ENCODE measurements around the gene VPS54. TPM values are rescaled to one million over a fixed set of nuclear protein-coding genes. Genes with fewer than 3 reads are reported as not detected.

The VPS54 gene
- total and polyA plus RNA-seq, 9 of the 15 experiments (the other 6 are each of a cell fraction or from before 2014, with no cell fraction given): 4.9 to 23.2 (median 13.2) TPM

- BruUV-seq (replicated peaks): no TSS peak
- 9% methylated on average over 2 of the region's 2 CpGs for WGBS (ENCODE audit: insufficient coverage, low coverage, missing lambda C conversion rate)
- ATAC-seq: no peak
These were observed 10.0 kb upstream of the VPS54 start for GRCh38 chr2:64029116-64029665.

More at GRCh38 chr2:64029116-64029665, 10.0 kb upstream of the VPS54 start:
- Histone ChIP-seq H3K27me3 (ENCODE audit: control insufficient read depth in 2 of 2, insufficient read depth in 2 of 2, low read length in 2 of 2) (no peaks in the 10 kb centered on the region), H3K4me3 (no peak overlapping the region), H4K20me1 (replicated peaks; ENCODE audit: control insufficient read depth, insufficient read depth, low read length) (no peaks in the 10 kb centered on the region), H3K9me3 (replicated peaks; ENCODE audit: control insufficient read depth, insufficient read depth, low read depth, low read length) (no peaks in the 10 kb centered on the region), H3K79me2 (ENCODE audit: control insufficient read depth, insufficient read depth, low read length) (no peaks in the 10 kb centered on the region), H3K4me1 (replicated peaks in 1 of 2; ENCODE audit: control insufficient read depth in 2 of 2, insufficient read depth in 2 of 2, low read length in 2 of 2) (peaks cover 0 to 3% of the 10 kb centered on the region in 2 experiments; a peak in 1 of 5 replicates), H3K4me2 (ENCODE audit: insufficient read depth, low read length) (no peak overlapping the region), H3K9ac (ENCODE audit: insufficient read depth in 1 of 2, low read depth in 2 of 2, low read length in 2 of 2) (no peak overlapping the region), H2AFZ (ENCODE audit: low read depth, low read length) (no peak overlapping the region), H3K36me3 (ENCODE audit: control insufficient read depth, insufficient read depth, low read length) (no peaks in the 10 kb centered on the region; the same call in 2 of the 3 replicates), H3K9me1 (ENCODE audit: control insufficient read depth, insufficient read depth, low read length) (no peaks in the 10 kb centered on the region), H3K27ac (ENCODE audit: extremely low read depth, low read depth, low read length) (no peak overlapping the region)
- intact Hi-C loops (cut with micrococcal nuclease) (no loop called here), in situ Hi-C loops (cut with MboI) (no loop called here)
- TF ChIP-seq, protein P1, sequence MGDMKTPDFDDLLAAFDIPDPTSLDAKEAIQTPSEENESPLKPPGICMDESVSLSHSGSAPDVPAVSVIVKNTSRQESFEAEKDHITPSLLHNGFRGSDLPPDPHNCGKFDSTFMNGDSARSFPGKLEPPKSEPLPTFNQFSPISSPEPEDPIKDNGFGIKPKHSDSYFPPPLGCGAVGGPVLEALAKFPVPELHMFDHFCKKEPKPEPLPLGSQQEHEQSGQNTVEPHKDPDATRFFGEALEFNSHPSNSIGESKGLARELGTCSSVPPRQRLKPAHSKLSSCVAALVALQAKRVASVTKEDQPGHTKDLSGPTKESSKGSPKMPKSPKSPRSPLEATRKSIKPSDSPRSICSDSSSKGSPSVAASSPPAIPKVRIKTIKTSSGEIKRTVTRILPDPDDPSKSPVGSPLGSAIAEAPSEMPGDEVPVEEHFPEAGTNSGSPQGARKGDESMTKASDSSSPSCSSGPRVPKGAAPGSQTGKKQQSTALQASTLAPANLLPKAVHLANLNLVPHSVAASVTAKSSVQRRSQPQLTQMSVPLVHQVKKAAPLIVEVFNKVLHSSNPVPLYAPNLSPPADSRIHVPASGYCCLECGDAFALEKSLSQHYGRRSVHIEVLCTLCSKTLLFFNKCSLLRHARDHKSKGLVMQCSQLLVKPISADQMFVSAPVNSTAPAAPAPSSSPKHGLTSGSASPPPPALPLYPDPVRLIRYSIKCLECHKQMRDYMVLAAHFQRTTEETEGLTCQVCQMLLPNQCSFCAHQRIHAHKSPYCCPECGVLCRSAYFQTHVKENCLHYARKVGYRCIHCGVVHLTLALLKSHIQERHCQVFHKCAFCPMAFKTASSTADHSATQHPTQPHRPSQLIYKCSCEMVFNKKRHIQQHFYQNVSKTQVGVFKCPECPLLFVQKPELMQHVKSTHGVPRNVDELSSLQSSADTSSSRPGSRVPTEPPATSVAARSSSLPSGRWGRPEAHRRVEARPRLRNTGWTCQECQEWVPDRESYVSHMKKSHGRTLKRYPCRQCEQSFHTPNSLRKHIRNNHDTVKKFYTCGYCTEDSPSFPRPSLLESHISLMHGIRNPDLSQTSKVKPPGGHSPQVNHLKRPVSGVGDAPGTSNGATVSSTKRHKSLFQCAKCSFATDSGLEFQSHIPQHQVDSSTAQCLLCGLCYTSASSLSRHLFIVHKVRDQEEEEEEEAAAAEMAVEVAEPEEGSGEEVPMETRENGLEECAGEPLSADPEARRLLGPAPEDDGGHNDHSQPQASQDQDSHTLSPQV (IDR thresholded peaks at IDR 0.05): no peak
- no peak for TF ChIP-seq TAF1 (IDR thresholded peaks at IDR 0.05; ENCODE audit: control insufficient read depth, extremely low read depth, insufficient read depth, low read length, severe bottlenecking)
- no peak for TF ChIP-seq MAFG (tag; conservative IDR thresholded peaks at IDR 0.05)
- no peak for TF ChIP-seq ZNF133 (CRISPR knock-in tag; IDR thresholded peaks at IDR 0.05)
- TF ChIP-seq POLR2B (IDR thresholded peaks at IDR 0.05; ENCODE audit: low read depth, partially characterized antibody): no peak
- TF ChIP-seq ZNF445 (CRISPR knock-in tag; IDR thresholded peaks at IDR 0.05; ENCODE audit: low read depth): no peak
- TF ChIP-seq SIN3B (IDR thresholded peaks at IDR 0.05; ENCODE audit: low read depth): no peak
- TF ChIP-seq ZNF507 (tag; conservative IDR thresholded peaks at IDR 0.05): no peak
- no peak for TF ChIP-seq ERF (CRISPR knock-in tag; IDR thresholded peaks at IDR 0.05)
- no peak for TF ChIP-seq ZMIZ1 (IDR thresholded peaks at IDR 0.05; ENCODE audit: low read depth in 2 of 2, low read length in 2 of 2)
- TF ChIP-seq L3MBTL2 (IDR thresholded peaks at IDR 0.05): no peak
- TF ChIP-seq GABPA (tag; conservative IDR thresholded peaks at IDR 0.05; ENCODE audit: low read depth): no peak
- TF ChIP-seq MYNN (IDR thresholded peaks at IDR 0.05): no peak
- TF ChIP-seq MYNN (CRISPR knock-in tag; IDR thresholded peaks at IDR 0.05): no peak
- no peak for DNase-seq (ENCODE audit: extremely low read depth in 1 of 4, low spot score in 3 of 4)
- no peak for FAIRE-seq
- CTCF ChIA-PET (ENCODE audit: low intra/inter-chr PET ratio): no interaction called here
- POLR2A ChIA-PET: interaction anchor here (0.7 kb wide), 2 partner anchors 7 to 54 kb away, joined by 3 to 4 read pairs; no protein-coding TSS in a partner anchor

Data from K562 (cell line).